Erythroblast (primary cell): Measurements from ENCODE around the gene DYNLL1.

ENCODE experiments used
- GATA1 ChIP-seq: IDR thresholded peaks from 2 replicates; pipeline ENCODE4 v1.6.1; 2011; ENCODE audit warnings: low read depth, mild to moderate bottlenecking, control low read depth, low read length, moderate library complexity
- POLR2A ChIP-seq: IDR thresholded peaks from 2 replicates; pipeline ENCODE4 v1.6.1; 2011; ENCODE audit warnings: mild to moderate bottlenecking, low read length

DNA sequence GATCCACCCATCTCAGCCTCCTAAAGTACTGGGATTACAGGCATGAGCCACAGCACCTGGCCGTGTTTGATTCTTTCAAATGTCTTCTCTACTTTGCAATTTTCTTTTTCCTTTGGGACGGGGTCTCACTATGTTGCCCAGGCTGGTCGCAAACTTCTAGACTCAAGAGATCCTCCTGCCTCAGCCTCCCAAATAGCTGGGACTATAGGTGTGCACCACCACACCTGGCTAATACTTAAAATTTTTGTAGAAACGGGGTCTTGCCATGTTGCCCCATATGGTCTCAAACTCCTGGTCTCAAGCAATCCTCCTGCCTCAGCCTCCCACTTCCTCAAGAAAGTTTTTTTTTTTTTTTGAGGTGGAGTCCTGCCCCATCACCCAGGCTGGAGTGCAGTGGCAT lies 47.9 kb upstream of the DYNLL1 start:
- TF ChIP-seq POLR2A (no peak), GATA1 (no peak)
